ENCODE results near the gene CD247.

Gene CD247

DNA sequence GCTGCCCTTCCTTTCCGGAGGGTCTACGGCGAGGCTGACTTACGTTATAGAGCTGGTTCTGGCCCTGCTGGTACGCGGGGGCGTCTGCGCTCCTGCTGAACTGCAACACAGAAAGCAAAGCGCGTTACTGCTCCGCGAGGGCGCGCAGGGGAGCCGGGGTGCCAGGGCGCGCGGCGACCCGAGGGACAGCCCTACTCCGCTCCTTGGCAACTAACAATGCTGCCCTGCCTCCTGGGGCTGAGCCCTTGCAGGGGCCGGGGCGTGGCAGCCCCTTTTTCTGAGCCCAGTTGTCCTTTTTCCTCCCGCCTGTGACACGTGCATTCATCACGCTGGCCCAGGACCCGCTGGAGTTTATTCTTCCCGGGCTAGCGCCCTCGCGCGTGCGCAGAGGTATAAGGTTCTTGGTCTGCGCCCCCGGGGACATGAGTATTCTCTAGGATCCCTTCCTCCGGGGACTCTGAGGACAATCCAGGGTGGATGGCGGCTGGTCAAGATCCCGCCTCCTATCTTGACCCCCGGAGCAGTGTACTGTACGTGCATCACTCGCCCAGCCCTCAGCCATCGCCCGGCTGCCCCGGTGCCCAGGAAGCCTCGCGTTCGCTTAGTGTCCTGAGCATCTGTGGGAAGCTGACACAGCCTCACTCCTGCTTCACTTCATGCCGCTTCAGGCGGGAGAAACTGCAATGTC lies 78.9 kb downstream of the CD247 start:
- DNase-seq (ENCODE audit: low read depth): no peak

DNA sequence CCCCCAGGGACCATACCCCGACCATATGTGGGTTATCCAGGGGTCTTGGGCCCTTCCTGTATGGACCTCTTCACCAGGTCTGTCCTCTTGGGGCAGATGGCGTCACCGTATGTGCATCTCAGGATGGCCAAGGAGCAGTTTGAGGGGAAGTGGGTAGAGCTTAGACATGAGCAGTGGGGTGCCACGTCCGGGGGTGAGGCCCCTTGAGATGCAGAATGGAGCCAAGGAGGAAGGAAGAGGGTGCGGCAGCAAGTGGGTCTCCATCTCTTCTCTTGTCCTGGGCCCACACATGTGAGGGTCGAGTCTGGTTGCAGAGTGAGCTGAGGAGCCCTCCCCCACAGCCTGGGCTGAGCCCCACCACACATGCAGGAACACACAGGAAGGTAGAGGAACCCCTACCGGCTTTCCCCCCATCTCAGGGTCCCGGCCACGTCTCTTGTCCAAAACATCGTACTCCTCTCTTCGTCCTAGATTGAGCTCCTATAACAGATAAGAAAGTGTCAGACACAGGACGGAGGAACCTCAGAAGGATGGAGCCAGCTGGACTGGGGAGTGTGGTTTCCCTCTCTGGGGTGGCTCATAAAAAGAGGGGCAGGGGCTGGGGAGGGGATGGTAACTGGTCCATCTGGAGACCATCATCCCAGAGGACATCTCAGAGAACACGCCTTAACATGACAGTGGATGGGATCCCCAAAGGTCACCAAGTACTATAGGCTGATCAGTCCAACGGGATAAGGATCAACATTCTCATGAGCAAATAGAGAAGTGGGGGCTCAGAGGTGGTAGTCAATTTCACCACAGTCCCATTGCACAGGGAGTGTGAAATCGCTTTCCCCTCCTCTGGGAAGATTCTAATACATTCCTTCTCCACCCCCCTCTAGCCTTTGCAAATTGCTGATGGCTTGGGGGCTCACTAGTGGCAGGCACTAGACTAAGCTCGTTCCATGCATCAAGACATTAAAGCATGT lies 79.9 kb downstream of the CD247 start:
- DNase-seq (ENCODE audit: low read depth): no peak

DNA sequence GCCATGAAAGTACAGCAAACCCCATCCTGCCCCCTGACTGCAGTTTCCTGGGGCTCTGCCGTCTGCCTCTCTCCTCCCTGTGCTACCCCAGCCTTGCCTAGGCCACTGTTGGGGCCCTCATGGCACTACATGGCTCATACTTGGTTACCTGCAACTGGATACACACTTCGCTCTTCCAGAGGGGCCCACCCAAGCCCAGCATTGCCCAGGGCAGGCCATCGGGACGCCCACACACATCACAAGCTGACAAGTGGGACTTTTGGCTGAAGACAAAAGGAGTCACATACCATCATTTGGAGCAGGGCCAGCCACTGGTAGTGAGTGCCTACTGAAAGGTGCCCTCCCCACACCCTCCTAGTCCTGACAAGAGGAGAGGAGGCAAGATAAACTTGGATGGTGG lies 82.8 kb downstream of the CD247 start:
- no peak for DNase-seq (ENCODE audit: low read depth)

DNA sequence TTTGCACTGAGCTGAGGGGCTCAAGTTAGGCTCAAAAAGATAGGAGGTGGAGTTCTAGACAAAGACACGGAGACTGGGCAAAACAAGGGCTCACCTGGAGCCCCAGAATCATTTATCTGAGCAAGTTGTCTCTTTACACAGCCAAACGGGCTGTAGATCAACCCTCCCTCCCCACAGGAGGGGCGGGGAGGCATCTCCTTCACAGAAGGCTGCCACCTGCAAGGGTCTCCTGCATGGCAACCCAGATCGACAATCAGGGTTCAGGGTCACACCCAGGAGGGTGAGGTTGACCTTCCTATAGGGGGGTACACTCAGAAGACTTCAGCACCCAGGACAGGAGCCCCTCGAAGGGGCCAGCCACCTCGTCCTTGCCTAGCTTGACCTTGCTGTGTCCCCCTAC lies 84.0 kb downstream of the CD247 start:
- DNase-seq (ENCODE audit: low read depth): no peak

DNA sequence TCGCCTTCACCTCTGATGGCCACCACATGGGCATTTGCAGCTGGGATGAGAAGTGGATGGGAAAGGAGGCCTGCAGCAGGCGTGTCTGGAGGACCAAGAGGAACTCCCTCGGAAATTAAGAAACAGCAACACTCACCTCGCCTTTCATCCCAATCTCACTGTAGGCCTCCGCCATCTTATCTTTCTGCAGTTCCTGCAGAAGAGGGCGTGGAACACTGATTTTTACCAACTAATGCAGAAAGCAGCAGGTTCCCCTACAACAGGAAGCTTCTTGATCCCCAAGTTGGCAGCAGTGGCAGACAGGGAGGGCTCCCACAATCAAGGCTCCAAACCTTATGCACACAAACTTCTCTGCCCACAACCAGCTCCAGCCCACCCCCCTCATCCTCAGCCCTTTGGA lies 84.4 kb downstream of the CD247 start:
- DNase-seq (ENCODE audit: low read depth): no peak

DNA sequence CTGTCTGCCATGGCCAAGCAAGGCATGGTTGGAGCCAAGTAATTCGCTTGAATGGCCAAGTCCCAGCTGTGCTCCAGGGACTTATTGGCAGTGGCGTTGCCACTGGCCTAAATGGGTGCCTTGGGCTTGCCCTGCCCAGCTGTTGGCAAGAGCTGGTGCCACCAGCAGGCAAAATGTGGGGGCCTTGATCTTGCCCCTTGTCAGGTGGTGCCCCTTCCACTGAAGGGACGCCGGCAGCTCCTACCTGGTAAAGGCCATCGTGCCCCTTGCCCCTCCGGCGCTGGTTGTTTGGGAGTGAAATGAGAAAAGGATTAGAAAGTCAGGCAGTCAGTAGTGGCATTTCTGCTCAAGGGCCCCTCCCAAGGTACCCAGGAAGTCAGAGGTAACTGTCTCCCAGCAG lies 85.5 kb downstream of the CD247 start:
- no peak for DNase-seq (ENCODE audit: low read depth)

DNA sequence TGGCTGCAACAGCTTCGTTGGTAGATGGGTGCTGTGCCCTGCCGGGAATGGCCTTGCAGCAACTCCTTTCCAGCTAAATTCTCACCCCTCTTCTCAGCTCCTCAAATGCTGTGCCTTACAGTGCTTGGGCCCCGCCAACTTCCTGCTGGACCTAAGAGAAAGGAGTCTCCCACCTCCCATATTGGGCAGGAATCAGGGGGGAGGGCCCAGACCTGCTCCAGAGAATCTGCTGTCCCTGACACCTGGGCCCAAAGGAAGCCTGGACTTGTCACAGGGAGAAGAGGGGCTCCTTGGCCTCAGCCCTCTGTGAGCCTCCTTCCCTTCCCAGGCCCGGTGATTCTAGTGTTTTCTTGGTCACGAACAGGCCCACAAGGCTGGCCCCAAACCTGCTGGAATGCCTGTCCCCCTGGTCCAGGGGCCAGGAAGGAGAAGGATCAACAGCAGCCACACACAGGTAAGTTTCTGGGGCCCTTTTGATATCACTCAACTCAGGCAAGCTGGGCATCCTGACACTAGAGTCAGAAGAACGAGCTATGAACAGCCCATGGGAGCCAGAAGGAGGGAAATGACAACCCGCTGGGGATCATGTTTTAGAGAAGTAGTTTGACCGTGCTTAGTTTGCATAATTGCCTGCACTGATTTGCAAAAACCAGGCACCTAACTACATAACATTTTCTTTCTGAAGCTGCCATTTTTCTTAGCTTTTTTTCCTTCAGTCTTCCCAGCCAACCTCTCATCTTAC lies 86.2 kb downstream of the CD247 start:
- DNase-seq (ENCODE audit: low read depth): no peak

DNA sequence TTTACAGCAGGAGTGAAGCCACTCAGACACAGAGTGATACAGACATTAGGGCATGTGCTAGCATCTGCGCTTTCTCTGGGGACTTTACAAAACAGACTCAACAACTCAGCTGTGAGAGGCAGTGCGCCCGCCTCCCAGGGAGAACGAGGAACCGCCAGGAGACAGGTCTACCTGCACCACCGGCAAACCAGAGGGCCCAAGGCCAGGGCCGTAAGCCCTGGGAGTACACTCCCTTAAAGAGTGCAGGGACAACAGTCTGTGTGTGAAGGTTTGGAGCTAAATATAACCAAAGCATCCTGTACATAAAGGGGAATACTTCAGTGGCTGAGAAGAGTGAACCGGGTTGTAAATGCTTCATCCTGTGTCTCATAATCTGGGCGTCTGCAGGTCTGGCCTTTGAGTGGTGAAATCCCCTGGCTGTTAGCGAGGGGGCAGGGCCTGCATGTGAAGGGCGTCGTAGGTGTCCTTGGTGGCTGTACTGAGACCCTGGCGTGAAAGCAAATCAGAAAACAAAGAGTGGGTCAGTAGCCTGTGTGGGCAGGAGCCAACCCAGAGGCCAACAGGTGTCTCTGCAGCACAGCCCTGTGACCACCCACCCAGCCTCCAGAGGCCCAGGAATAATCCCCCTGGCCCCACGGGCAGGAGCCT lies 86.9 kb downstream of the CD247 start:
- DNase-seq (ENCODE audit: low read depth): no peak

DNA sequence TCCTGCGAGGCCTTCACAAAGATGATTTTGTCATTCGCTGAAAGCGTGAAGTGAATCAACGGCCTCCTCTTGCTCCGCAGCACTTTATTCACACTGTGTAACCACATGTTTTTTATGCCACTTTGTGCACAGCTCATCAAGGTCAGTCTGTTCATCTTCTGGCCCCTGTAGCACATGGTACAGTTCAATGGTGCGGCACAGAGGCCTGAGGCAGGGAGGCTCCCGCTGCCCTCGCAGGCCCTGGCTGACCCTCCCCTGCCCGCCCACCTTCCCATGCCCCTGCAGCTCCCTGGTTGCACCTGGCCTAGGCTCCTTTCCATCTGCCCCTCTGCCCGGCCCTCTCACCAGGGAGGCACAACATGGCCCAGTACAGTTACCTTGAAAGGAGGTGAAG lies 87.5 kb downstream of the CD247 start:
- no peak for DNase-seq (ENCODE audit: low read depth)

DNA sequence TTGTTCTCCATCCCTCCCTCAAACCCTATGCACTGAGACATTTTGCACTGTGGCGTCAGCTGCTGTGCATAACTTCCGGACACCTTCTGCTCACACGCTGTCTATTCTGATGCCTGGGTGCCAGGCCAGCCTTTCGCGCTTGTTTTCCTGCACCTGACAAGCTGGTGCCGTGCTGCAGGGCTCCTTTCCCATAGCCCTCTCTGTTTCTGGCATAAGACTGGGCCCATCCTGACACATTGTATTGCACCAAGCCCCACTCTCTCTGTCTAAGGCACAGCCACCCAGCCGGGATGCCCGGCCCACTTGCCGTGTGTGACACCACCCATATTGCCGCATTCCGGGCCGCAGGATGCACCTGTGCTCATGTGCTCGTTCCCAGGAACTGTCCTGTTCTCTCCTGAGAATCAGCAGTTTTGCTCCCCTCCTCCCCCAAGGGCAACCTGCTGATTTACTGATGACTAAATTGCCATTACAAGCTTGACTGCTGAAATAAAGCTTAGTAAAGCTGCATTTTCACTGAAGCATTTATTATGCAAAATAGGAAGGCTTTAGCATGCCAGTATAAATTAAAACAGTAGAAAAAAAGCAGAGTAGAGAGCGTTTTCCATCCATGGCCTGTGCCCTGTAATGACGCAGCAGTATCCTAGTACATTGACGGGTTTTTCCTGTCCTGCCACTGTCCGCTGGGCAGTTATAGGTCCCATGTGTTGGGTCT lies 88.0 kb downstream of the CD247 start:
- DNase-seq (ENCODE audit: low read depth): no peak

DNA sequence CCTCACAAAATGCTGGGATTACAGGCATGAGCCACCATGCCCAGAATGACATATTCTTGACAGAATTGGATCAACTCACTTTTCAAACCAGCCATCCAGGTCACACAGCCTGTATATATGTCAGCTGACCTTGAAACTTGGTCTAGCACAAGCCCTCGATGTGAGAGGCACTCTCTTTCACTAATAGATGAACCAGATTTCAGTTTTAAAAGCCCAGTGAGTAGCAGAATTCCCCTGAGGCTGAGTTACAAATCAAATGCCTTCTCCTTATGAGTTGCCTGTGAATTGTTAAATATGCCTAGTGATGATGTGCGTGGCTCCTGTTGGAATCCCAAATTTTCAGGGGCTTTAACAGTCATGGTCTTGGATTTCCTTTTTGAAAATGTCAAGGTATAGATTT lies 88.7 kb downstream of the CD247 start:
- no peak for DNase-seq (ENCODE audit: low read depth)

DNA sequence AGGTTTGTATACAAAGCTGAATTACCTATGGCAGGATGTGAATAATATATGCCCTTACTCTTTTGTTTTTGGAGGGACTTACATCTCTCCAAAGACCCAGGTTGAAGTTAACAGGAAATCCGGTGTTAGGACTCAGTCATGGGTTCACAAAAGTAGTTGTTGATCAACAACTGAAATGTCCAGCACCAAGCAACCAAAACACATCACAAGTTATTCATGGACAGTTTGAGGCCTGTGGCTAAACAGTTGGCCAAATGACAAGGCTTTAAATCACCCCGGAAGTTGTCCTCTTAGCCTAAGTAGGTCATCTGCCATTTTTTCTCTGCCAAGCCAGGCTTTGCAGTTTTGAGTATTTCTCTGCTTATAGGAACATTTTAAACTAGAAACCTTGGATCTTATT lies 89.9 kb downstream of the CD247 start:
- DNase-seq (ENCODE audit: low read depth): no peak

DNA sequence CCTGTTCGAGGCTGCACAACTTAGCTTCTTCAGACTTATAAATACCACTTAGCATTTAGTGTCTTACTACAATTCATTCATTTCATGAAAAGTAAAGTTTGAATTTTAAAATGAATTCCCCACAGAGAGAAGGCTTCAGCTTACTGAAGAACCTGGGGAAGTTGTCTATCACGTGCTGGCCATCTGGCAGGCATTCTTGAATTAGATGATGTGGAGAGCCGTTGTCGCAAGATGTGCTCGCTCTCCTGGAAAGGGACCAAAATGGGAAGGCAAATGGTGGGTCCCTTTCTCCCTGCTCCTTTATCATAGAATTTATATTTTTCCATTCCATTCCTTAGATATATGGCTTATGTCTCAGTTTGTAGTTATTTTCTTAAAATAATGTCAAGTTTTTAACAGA lies 90.5 kb downstream of the CD247 start:
- DNase-seq (ENCODE audit: low read depth): no peak

DNA sequence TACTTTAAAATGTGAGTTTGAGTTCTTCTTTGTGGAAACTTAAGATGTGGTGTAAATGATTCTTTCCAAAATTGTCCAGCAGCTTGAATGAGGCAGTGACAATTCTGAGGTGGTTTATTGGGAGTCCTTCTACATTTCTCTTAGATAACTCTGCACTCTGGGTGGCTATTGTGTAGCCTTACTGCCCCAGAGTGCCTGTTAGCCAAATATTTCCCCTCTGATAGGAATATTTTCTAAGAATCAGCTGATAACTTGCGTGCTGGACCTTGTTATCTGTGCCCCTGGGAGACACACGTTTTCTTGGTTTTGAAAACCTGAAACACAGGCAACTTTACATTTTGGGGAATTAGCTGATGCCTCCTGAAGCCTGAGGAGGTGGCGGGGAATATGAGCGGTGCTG lies 91.6 kb downstream of the CD247 start:
- no peak for DNase-seq (ENCODE audit: low read depth)

DNA sequence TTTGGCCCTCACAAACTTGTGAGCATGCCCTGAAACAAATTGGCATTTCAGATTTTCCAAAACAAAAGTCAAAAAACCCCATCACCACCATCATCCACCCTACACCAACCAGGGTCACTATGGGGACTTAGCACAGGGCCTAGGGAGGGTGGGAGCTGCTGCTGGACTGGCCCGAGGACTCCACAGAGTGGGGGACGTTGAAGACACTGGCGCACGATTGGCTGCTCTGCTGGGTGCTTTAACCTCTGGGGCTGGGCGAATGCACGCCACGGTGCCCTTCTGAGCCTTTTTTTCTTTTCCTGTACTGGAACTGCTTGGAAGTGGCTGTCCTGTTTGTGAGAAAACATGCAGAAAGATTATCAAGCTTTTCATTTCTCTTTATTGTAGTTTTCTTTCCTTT lies 92.8 kb downstream of the CD247 start:
- no peak for DNase-seq (ENCODE audit: low read depth)

DNA sequence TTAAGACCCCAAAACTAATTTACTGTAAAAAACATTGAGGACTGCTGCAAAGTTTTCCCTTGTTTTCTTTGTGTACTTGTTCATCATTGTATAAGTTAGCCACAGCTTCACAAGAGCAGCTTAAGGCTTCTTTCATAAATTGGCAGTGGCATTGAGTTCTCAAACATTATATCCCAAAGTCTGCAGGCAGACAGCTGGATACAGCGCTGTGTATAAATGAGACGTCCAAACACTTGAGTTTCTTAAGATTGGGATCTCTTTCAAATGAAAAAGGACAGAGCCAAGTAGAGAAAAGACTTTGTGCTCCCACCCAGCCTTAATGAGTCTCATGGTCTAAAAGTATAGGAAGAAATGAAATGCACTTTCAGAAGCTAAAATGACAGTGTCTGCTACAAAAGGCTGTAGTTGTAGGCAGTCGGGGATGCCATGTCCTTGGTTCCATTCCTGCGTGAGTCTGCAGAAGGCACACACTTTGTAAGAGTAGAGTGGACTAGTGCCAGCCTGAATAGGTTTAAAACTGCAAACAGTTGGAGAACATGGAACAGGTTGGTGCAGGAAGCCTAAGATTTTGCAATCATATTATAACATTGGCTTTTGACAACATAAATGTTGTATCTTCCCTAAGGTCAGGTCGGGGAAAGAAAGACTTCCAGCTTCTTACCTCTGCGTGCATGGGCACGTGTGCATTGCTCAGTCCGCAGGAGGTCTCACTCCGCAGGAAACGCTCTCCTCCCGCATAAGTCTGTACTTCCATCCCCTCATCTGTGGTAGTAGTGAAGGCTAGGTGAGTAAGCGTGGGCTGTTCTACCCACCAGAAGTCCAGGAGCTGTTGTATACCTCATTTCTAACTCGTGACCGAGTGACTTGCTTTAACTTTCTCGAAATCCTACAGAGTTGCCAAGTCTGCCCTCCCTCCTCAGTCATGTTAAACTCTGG lies 94.4 kb downstream of the CD247 start:
- no peak for DNase-seq (ENCODE audit: low read depth)

DNA sequence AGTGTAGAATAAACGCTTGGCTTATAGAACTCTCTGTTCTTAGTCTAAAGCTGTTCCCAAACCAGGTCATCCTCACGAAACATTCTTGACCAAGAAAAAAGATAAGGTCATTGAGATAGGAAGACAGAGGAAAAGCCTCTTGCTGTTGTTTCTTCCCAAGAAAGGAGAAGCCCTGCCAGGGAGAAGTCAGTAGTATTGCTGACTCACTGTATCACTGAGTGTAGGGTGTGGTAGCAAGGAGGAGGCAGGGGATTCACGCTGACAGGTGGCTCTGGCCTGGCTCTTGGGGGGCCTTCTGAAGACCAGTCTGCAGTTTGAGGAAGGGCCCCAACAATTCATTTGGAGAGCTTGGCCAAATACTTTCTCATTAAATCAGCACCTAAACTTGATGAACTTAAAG lies 97.8 kb downstream of the CD247 start:
- DNase-seq (ENCODE audit: low read depth): no peak

DNA sequence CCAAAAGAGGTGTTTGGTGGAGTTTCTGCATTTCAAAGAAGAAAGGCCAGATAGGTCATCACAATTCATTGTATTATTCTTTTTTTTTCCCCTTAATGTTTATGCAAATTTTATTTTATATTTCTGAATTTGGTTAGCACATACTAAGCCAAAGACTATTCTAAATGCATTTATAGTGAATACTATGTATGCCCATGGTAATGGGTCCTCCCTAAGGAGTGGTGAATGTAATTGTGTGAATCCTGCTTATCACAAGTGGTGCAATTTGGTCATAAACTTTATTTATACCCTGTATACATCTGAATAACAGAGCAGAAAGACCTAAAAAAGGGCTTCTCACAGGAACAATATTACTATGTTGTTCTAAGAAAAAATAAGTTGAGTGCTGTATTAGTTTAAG lies 99.1 kb downstream of the CD247 start:
- DNase-seq (ENCODE audit: low read depth): no peak

DNA sequence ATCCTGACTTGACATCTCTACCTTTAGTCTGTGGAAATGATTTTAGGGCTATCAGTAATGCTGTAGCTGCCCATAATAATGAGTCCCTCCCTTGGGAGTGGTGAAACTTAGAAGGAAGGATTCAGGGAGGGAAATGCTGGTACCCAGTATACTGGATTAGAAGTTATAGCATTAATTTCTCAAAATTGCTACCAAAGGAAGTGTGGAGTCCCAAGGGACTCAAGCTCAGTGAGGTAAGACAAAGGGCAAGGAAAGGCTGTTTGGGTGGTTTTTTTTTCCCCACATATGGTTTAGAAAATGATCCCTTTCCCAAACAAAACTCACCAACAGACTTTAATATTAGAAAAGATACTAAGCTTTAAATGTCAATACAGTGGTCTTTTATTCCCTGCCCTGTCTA lies 99.9 kb downstream of the CD247 start:
- DNase-seq (ENCODE audit: low read depth): no peak

DNA sequence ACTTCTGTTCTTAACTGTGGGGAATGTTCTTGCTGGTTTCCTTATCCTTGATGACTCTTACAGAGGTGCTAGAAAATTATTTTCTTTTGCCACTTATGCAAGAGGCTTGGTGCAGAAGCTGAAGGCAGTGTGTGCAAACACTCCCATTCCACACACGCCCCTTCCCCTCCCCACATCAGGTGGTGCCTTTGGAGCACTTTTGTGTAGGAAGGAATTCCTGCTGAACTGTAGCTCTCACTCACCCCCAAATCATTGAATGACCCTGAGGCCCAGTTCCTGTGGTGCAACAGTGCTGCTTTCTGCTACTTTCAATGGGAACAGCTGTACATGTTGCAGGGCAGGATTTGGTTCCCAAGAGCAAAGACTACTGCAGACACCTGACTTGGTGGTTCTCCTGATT lies 101.8 kb downstream of the CD247 start:
- no peak for DNase-seq (ENCODE audit: low read depth)

DNA sequence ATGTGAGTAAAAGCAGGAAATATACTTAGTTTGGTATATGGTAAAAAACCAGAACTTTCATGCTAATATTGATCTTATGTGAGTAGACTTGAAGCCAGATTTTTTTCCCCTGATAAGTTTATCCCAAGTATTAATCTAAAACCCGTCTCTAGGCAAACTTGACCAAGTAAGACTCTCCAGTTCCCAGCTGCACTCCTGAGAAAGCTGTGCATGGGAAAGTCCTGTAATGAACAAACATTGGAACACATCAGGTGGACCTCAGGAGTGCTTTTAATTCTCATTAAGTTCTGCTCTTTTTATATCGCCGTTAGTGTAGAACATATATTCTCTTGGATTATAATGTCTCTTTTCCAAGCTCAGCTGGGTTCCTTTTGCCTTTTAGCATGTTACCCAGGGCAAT lies 105.0 kb downstream of the CD247 start:
- no peak for DNase-seq (ENCODE audit: low read depth)

Measured in stimulated activated CD4-positive, alpha-beta T cell treated with anti-CD3 and anti-CD28 coated beads, Interleukin-2, amount 100 ng/mL, for 4 hours (primary cell).